GM12873 (cell line): ENCODE results near the gene CBY1.

Experiments used
- CTCF ChIP-seq: IDR thresholded peaks from 2 replicates; pipeline ENCODE4 v1.5.1; 2012; ENCODE audit warnings: low read depth, mild to moderate bottlenecking, moderate library complexity, low read length, control low read depth; ENCODE audit not compliant: insufficient read depth; ENCODE audit errors: missing control alignments

CBY1 gene

GRCh38 chr22:38684895-38685294 is 28.5 kb downstream of the CBY1 start:
- TF ChIP-seq CTCF, result no peak

DNA sequence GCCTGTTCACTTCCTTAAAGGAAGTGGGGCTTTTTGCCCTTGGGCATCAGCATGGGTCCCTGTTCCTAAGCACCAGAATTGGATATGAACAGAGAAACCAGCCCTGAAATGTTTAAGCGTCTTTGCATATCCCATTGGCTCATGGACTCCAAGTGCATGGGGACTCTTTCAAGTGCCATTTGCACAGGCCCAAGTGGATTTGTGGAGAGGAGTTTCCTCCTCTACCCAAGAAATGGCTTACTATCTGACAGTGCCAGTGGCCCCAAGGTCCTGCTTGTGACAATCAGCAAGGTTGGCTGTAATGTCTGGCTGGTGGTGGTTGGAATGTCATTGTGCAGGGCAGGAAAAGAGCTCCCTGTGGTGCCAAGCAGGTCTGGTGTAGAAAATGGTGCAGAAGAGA is 29.3 kb downstream of the CBY1 start:
- TF ChIP-seq CTCF, result no peak

- no peak for TF ChIP-seq CTCF
Measured at GRCh38 chr22:38689651-38690050, 33.2 kb downstream of the CBY1 start.

DNA sequence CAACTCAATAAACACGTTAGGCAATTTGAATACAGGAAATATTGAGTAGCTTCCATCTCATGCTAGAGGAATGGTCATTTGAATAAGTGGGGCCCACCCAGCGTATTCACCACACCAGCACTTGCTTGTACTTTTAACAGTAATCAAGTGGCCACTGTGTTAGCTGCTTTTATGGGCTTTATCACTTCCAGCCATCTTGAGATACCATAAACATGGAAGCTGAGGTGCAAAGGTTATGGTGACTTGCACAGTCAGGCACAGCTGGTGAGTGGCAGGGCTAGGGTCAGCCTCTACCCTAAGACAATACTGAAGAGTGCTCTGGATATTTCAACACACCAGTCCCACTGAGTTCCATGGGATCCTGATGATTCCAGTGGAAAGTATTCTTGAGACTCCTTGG is 37.6 kb downstream of the CBY1 start:
- TF ChIP-seq CTCF, result no peak

DNA sequence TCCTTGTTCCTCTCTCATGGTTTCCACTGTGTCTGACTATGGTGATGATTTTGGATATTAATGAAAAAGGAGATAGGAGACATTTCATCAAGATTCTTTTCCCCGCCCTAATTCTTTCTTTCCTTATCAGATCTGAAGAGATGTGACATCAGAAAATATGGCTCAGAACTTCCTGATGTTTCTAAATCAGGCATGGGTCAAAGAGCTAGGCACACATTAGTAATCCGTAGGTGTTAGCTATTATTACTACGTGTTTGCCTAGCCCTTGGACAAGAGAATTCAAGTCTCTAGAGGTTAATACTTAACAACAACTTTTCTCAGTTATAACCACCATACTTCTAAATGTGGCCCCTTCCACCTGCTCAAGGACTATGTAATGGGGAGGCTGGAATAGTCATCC is 38.5 kb downstream of the CBY1 start:
- no peak for TF ChIP-seq CTCF

- TF ChIP-seq CTCF, result no peak
Measured at GRCh38 chr22:38696606-38697424, 40.4 kb downstream of the CBY1 start.

GRCh38 chr22:38697425-38698089 is 41.1 kb downstream of the CBY1 start:
- TF ChIP-seq CTCF, result no peak
